WTC11 (cell line): ENCODE measurements around the gene RAC2.

ENCODE experiments used
- ATF2 ChIP-seq: sonication (generic); formaldehyde crosslinking; IDR thresholded peaks from 2 replicates; pipeline ENCODE4 v1.8.1; 2022; ENCODE audit warnings: low read depth, missing genetic modification reagents, borderline replicate concordance
- CBFB ChIP-seq: sonication (generic); formaldehyde crosslinking; IDR thresholded peaks from 2 replicates; pipeline ENCODE4 v1.8.1; 2022; ENCODE audit warnings: mild to moderate bottlenecking, low read depth, missing genetic modification reagents
- CTCF ChIP-seq: fragments of 200-600 bp; IDR thresholded peaks from 2 replicates; pipeline ENCODE4 v1.8.0; 2022; ENCODE audit warnings: antibody characterized with exemption
- E2F4 ChIP-seq: sonication (generic); formaldehyde crosslinking; IDR thresholded peaks from 2 replicates; pipeline ENCODE4 v1.8.1; 2022; ENCODE audit warnings: low read depth, mild to moderate bottlenecking, moderate library complexity, missing genetic modification reagents, borderline replicate concordance
- E2F5 ChIP-seq: sonication (generic); formaldehyde crosslinking; IDR thresholded peaks from 2 replicates; pipeline ENCODE4 v1.8.1; 2022; ENCODE audit warnings: mild to moderate bottlenecking, moderate library complexity, missing genetic modification reagents
- FOXK1 ChIP-seq: sonication (generic); formaldehyde crosslinking; IDR thresholded peaks from 2 replicates; pipeline ENCODE4 v1.8.0; 2022; ENCODE audit warnings: mild to moderate bottlenecking, moderate library complexity, missing genetic modification reagents
- IRF2 ChIP-seq: sonication (generic); formaldehyde crosslinking; IDR thresholded peaks from 2 replicates; pipeline ENCODE4 v1.8.0; 2022; ENCODE audit warnings: low read depth, missing genetic modification reagents, borderline replicate concordance
- SMAD3 ChIP-seq: sonication (generic); formaldehyde crosslinking; IDR thresholded peaks from 2 replicates; pipeline ENCODE4 v1.8.0; 2022; ENCODE audit warnings: missing genetic modification reagents, mild to moderate bottlenecking, borderline replicate concordance

- no peak for TF ChIP-seq CTCF
- TF ChIP-seq SMAD3, result no peak
- no peak for TF ChIP-seq E2F5 (CRISPR knock-in tag)
- TF ChIP-seq ATF2, result no peak
- TF ChIP-seq E2F4 (CRISPR knock-in tag), result no peak
- no peak for TF ChIP-seq FOXK1 (CRISPR knock-in tag)
- TF ChIP-seq IRF2 (CRISPR knock-in tag), result no peak
- TF ChIP-seq CBFB (CRISPR knock-in tag), result no peak
Measured at GRCh38 chr22:37177755-37178154, 66.3 kb downstream of the RAC2 start.
